ENCODE results near the gene C1orf50. TPM values are rescaled to one million over a fixed set of nuclear protein-coding genes. Genes with fewer than 3 reads are reported as not detected.

Gene C1orf50
- total RNA-seq, 1 donor from 2014 or later = 8.7 TPM

DNA sequence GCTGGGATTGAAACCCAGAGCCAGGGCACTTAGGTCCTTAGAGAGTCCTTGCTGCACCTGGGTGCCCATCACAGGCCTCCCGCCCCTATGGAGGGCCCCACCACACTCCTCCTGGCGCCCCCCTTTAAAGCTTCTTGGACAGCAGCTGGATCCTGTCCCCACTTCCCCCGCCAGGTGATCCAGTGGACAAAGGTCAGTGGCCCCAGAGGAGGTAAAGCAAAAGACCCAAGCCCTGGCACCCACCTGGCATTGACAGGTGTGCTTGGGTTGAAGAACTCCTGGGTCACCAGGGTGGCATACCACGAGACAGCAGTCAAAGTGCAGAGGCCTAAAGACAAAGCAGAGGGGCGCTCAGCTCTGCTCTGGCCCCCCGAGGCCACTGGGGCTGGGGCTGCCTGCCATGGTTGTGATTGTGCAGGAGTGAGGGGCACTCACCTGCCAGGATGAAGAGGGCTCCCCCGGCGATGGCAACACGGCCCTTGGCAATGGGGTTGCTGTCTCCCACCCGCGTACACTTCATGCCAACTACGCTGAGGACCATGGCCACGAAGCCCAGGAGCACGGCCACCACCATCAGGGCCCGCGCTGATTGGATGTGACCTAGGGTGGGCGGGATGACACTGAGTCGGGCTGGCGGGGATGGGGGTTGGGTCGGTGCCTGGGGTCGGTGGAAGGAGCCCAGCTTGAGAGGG, 28.9 kb upstream of the C1orf50 start:
- ATAC-seq (no peak), DNase-seq (ENCODE audit: missing footprints) (no peak)
- intact Hi-C loops (cut with DNase I) = no loop called here

DNA sequence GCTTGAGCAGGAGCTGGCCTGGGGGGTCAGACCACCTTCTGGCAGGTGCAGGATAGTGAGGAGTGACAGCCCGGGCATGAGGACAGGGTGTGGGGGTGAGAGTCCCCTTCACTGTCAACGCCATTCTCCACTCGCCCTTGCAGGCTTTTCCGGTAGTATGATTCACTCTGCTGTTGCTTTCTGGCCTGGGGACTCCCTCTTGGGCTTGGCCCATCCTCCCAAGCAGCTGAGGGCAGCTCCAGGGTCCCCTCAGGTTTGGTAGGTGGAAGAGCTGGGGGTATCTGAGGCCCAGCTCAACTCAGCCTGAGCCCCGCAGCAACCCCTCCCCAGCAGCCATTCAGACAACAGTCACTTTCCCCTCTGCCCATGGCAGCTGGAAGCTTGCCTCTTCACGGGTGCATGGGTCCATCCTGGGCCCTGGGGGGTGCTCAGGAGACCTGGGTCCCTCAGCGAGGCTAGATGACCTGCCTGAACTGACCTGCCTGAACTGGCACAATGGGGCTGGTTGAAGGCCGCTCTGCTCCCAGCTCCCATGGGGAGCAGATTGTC, 28.3 kb upstream of the C1orf50 start:
- DNase-seq (ENCODE audit: missing footprints) = no peak
- intact Hi-C loops (cut with DNase I) = no loop called here
- no peak for ATAC-seq

GRCh38 chr1:42739753-42740700, 27.0 kb upstream of the C1orf50 start, which contains the start of gene CLDN19:
Gene CLDN19, minus strand, starts transcription at chr1:42740236. Its CDS starts 173 bp downstream, at chr1:42740063.
- ATAC-seq (no peak), DNase-seq (ENCODE audit: missing footprints) (no peak)
- intact Hi-C loops (cut with DNase I) = loop anchor here (10.0 kb wide), 1 partner anchor 595 kb away; no protein-coding TSS in a partner anchor

- intact Hi-C loops (cut with DNase I) = loop anchor here (10.0 kb wide), 1 partner anchor 596 kb away; no protein-coding TSS in a partner anchor
- DNase-seq (ENCODE audit: missing footprints) = no peak
- no peak for ATAC-seq
Measured at GRCh38 chr1:42740851-42741580, 26.0 kb upstream of the C1orf50 start.

DNA sequence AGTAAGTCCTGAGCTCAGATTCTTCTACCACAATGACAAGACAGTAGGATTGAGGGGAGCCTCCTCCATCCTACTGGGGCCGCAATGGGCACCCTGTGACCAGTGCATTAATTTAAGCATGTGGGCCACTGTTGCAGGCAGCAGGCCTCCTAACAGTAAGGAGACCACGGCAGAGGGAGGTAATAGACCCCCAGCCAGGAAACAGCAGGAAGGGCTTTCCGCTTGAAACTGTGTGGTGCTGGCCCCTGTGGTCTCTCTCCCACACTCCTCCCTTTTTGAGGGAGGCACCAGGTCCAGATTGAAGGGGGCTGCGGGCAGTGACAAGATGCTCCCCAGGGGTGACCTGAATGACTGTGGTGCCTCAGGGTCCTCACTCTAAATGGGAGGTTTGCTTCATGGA, 25.3 kb upstream of the C1orf50 start:
- intact Hi-C loops (cut with DNase I) = loop anchor here (10.0 kb wide), 1 partner anchor 597 kb away; no protein-coding TSS in a partner anchor
- DNase-seq (ENCODE audit: missing footprints) (no peak), ATAC-seq (no peak)

DNA sequence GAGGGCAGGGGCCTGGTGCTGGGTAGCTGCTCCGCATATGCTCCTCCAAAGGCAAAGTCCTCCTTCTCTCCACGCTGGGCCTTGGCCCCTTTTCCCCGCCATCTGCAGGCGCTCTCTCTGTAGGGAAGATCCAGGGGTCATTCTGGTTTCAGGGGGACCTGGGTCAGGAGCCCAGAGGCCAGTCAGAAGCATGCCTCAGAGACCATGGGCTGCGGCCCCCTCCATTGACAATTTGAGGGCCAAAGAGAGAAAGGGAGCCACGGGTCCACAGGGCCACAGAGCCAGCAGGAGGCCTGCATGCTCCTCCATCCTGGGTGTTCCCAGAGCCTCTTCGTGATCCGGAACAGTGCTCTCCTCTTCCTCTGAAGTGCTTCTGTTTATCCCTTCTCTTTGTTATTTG, 24.9 kb upstream of the C1orf50 start:
- no peak for DNase-seq (ENCODE audit: missing footprints)
- no peak for ATAC-seq
- intact Hi-C loops (cut with DNase I) = loop anchor here (10.0 kb wide), 1 partner anchor 597 kb away; no protein-coding TSS in a partner anchor

DNA sequence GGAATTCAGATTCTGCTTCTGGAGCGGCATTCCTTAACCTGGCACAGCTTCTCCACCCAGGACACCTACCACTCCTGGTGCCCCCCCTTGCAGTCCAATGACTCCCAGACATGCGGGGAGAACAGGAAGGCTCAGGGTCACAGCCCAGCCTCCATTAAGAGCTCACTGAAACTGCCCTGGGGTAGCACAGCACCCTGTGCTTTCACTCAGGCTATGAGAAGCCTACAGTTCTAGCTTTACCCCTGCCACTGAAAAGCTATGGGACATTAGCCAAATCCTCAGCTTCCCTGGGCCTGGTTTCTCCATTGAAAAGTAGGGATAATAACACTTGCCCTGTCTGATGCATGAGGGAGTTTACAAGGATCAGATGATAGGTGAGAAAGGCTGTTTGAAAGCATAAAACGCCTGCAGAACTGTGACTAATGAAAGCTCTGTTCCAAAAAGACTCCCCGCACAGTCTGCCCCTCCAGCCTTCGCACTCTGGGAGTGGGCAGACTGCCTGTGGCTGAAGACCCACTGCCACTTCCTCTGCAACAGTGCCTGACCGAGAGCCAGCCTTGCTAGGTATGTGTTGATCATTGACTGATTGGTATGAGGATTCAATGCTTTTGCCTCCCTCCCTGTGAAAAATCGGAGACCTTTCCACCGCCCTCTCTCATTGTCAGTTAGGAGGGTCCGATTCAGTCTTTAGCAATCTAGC, 24.3 kb upstream of the C1orf50 start:
- DNase-seq (ENCODE audit: missing footprints) = no peak
- no peak for ATAC-seq

GRCh38 chr1:42743317-42744147, 23.5 kb upstream of the C1orf50 start:
- intact Hi-C loops (cut with DNase I) = loop anchor here (10.0 kb wide), 1 partner anchor 599 kb away; no protein-coding TSS in a partner anchor
- ATAC-seq (no peak), DNase-seq (ENCODE audit: missing footprints) (no peak)

More for the DNA sequence above, 24.3 kb upstream of the C1orf50 start:
- intact Hi-C loops (cut with DNase I) = loop anchor here (10.0 kb wide), 1 partner anchor 598 kb away; no protein-coding TSS in a partner anchor

GRCh38 chr1:42744148-42744413, 23.0 kb upstream of the C1orf50 start:
- DNase-seq (ENCODE audit: missing footprints) (no peak), ATAC-seq (no peak)
- intact Hi-C loops (cut with DNase I) = loop anchor here (10.0 kb wide), 1 partner anchor 599 kb away; no protein-coding TSS in a partner anchor

GRCh38 chr1:42745851-42746250, 21.2 kb upstream of the C1orf50 start:
- ATAC-seq = no peak
- no peak for DNase-seq (ENCODE audit: missing footprints)
- intact Hi-C loops (cut with DNase I) = loop anchor here (2.0 to 10.0 kb wide), 2 partner anchors 169 to 601 kb away; no protein-coding TSS in a partner anchor

GRCh38 chr1:42746436-42747105, 20.5 kb upstream of the C1orf50 start:
- DNase-seq (ENCODE audit: missing footprints) = no peak
- intact Hi-C loops (cut with DNase I) = loop anchor here (2.0 to 10.0 kb wide), 2 partner anchors 170 to 602 kb away; no protein-coding TSS in a partner anchor
- no peak for ATAC-seq

DNA sequence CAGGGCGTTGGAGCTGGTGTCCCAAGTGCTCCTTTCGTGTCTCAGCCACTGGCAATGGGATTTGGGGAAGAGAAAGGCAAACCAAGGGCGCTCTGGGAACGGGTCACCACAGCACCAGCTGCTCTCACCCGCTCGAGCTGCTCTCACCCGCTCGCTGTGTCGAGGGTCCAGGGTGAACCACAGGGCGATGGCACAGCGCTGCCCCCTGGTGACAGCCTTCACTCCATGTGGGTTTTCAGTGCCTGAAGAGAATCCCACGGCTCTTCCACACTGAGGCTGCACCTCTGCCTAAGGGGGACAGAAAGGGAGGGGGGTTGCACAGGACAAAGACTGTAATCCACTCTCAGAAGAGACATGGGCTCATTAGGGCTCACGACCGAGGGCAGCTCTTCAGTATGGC, 19.9 kb upstream of the C1orf50 start:
- intact Hi-C loops (cut with DNase I) = loop anchor here (2.0 to 10.0 kb wide), 2 partner anchors 170 to 602 kb away; no protein-coding TSS in a partner anchor
- no peak for DNase-seq (ENCODE audit: missing footprints)
- peak; percentile 49 for ATAC-seq

GRCh38 chr1:42748021-42748420, 19.0 kb upstream of the C1orf50 start:
- DNase-seq (ENCODE audit: missing footprints) (no peak), ATAC-seq (no peak)
- intact Hi-C loops (cut with DNase I) = loop anchor here (10.0 kb wide), 1 partner anchor 603 kb away; no protein-coding TSS in a partner anchor

DNA sequence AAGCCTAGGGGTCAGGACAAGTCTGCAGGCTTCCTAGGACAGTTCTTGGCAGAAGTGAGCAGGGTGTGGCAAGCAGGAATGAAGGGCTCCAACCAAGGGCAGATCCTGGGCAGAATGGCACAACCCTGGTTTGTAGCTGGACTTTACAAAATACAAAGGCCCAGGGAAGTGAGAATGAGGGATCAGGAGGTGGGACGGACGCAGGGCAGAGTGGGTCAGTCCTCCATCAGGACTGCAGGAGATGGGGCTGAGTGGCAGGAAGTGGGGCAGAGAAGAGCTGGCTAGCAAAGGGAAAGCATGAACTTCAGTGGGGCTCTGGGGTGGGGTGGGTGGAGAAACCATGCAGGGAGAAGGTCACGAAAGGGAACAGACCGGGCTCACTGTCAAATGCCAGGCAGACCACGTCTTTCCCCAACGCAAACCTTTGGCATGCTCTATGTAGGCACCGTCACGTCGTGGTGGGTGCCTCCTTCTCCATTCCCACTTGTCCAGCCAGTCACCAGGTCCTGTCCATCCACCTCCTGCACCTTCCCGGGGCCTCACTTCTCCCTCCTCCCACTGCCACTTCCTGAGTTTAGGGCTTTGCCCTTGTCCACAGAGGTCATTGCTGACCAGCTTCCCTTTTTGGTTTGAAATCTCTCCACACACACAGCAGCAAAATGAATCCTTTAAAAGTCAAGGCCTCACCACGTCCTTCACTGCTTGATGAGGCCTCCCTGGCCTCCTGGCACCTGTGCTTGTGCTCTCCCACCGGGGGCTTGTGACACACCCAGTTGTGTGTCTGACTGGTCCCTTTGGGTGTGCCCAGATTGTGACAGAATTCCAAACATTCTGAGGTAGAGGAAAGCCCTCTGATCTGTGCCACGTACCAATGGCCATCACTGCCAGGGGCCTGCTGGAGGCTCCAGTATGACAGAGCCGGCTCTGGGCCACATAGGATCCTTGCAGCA, 18.3 kb upstream of the C1orf50 start:
- intact Hi-C loops (cut with DNase I) = loop anchor here (10.0 kb wide), 1 partner anchor 604 kb away; no protein-coding TSS in a partner anchor
- ATAC-seq = no peak
- DNase-seq (ENCODE audit: missing footprints) = no peak

- no peak for DNase-seq (ENCODE audit: missing footprints)
- intact Hi-C loops (cut with DNase I) = no loop called here
Measured at GRCh38 chr1:42750041-42750440, 17.0 kb upstream of the C1orf50 start.

More at GRCh38 chr1:42750041-42750440, 17.0 kb upstream of the C1orf50 start:
- no peak for ATAC-seq

Measured in Right ventricle myocardium inferior (tissue), 1 donor.